Mesothelial cell of epicardium (in vitro differentiated cells): Measurements from ENCODE around the gene TOB2. TPM values are rescaled to one million over a fixed set of nuclear protein-coding genes. Genes with fewer than 3 reads are reported as not detected.
"Not testable (repeated sequence)": the region's sequence is repeated elsewhere in the genome, so short reads cannot be mapped to it uniquely, and the experiment has no call there.

Experiments used
- DNase-seq, 2 experiments: peaks; one replicate each; pipeline ENCODE4 v3.0.0; 2021; ENCODE audit warnings: low spot score in 2 of 2; ENCODE audit not compliant: unreplicated experiment in 2 of 2
- H3K27ac Mint-ChIP-seq: 2 replicates; pipeline ENCODE4 v1.8.0; 2021; ENCODE audit warnings: mixed read lengths
- H3K27me3 Mint-ChIP-seq: 2 replicates; pipeline ENCODE4 v1.8.0; 2021; ENCODE audit warnings: low read depth, mixed read lengths
- H3K36me3 Mint-ChIP-seq: 2 replicates; pipeline ENCODE4 v1.8.0; 2021; ENCODE audit warnings: mixed read lengths
- H3K4me1 Mint-ChIP-seq: 2 replicates; pipeline ENCODE4 v1.8.0; 2021; ENCODE audit warnings: mixed read lengths
- H3K4me3 Mint-ChIP-seq: 2 replicates; pipeline ENCODE4 v1.8.0; 2021; ENCODE audit warnings: mild to moderate bottlenecking, moderate library complexity, mixed read lengths
- H3K9me3 Mint-ChIP-seq: 2 replicates; pipeline ENCODE4 v1.8.0; 2021; ENCODE audit warnings: mixed read lengths
- CTCF ChIP-seq: fragments of 200-600 bp; sonication (generic); IDR thresholded peaks from one replicate; pipeline ENCODE4 v1.5.0; 2021; ENCODE audit warnings: antibody characterized with exemption; ENCODE audit not compliant: unreplicated experiment
- total RNA-seq: library from RNA; stranded (reverse); gene quantifications from 3 replicates; pipeline ENCODE4 v1.2.1, GENCODE V29; 2021

The TOB2 gene
- total RNA-seq, 1 donor from 2014 or later, result 42.1 TPM

- H3K4me1 Mint-ChIP-seq, result peaks cover 23% of the 10 kb centered on the region
- TF ChIP-seq CTCF, result no peak
- H3K36me3 Mint-ChIP-seq, result peaks cover 1% of the 10 kb centered on the region
- H3K27me3 Mint-ChIP-seq, result no peaks in the 10 kb centered on the region
- peak overlapping the region; percentile 98 for H3K27ac Mint-ChIP-seq
- no peak for DNase-seq
- peak overlapping the region; percentile 98 for H3K4me3 Mint-ChIP-seq
- H3K9me3 Mint-ChIP-seq, result no peaks in the 10 kb centered on the region
These were observed 1.2 kb downstream of the TOB2 start for GRCh38 chr22:41445129-41446056.

GRCh38 chr22:41444360-41445128, 2.1 kb downstream of the TOB2 start:
- no peak for TF ChIP-seq CTCF
- Mint-ChIP-seq H3K4me1 (peaks cover 23% of the 10 kb centered on the region), H3K4me3 (peak overlapping the region; percentile 98), H3K9me3 (no peaks in the 10 kb centered on the region), H3K36me3 (peaks cover 1% of the 10 kb centered on the region), H3K27ac (peak overlapping the region; percentile 98), H3K27me3 (no peaks in the 10 kb centered on the region)
- peak; percentile 92 to 96 for DNase-seq

- TF ChIP-seq CTCF, result no peak
- Mint-ChIP-seq H3K4me1 (peaks cover 12% of the 10 kb centered on the region), H3K27me3 (no peaks in the 10 kb centered on the region), H3K4me3 (no peak overlapping the region), H3K36me3 (peaks cover 3% of the 10 kb centered on the region), H3K9me3 (no peaks in the 10 kb centered on the region), H3K27ac (peak overlapping the region; percentile 55)
- no peak for DNase-seq
These were observed 4.3 kb downstream of the TOB2 start for GRCh38 chr22:41442240-41442792.

- H3K36me3 Mint-ChIP-seq, result peaks cover 19% of the 10 kb centered on the region
- H3K9me3 Mint-ChIP-seq, H3K27me3 Mint-ChIP-seq, DNase-seq, H3K27ac Mint-ChIP-seq, H3K4me3 Mint-ChIP-seq: not testable (repeated sequence)
- peaks cover 12% of the 10 kb centered on the region for H3K4me1 Mint-ChIP-seq
These were observed 6.1 kb downstream of the TOB2 start for GRCh38 chr22:41440511-41440910.

GRCh38 chr22:41437198-41437597, 9.4 kb downstream of the TOB2 start:
- H3K4me1 Mint-ChIP-seq, result peaks cover 2% of the 10 kb centered on the region
- no peak for DNase-seq
- no peak for TF ChIP-seq CTCF
- H3K27me3 Mint-ChIP-seq, result no peaks in the 10 kb centered on the region
- H3K36me3 Mint-ChIP-seq, result peaks cover 20% of the 10 kb centered on the region
- no peak overlapping the region for H3K27ac Mint-ChIP-seq
- H3K4me3 Mint-ChIP-seq, result no peak overlapping the region
- H3K9me3 Mint-ChIP-seq, result no peaks in the 10 kb centered on the region
